Astrocyte of the cerebellum (primary cell): ENCODE measurements around the gene SPTBN5.

ENCODE experiments used
- DNase-seq: peaks from one replicate; pipeline ENCODE4 v3.0.0-alpha.2; 2011; ENCODE audit warnings: low read depth
- H3K4me3 ChIP-seq: 2 replicates; pipeline ENCODE4 v1.5.1; 2011; ENCODE audit warnings: mild to moderate bottlenecking, low read depth, low read length, moderate library complexity
- CTCF ChIP-seq: IDR thresholded peaks from 2 replicates; pipeline ENCODE4 v1.5.1; 2012; ENCODE audit warnings: low read length, low read depth, moderate library complexity, mild to moderate bottlenecking; ENCODE audit errors: missing control alignments
- in situ Hi-C: cut with HindIII; loops from 2 replicates; pipeline ENCODE4 v1.10.0; 2017; ENCODE audit warnings: low sequenced_read_pairs

Gene SPTBN5

GRCh38 chr15:41857316-41857715, 36.5 kb downstream of the SPTBN5 start:
- DNase-seq, result no peak
- H3K4me3 ChIP-seq, result no peak overlapping the region
- in situ Hi-C loops, result no loop called here
- TF ChIP-seq CTCF, result no peak

GRCh38 chr15:41856716-41857115, 37.1 kb downstream of the SPTBN5 start:
- no peak for TF ChIP-seq CTCF
- in situ Hi-C loops, result no loop called here
- no peak for DNase-seq

GRCh38 chr15:41856262-41856661, 37.6 kb downstream of the SPTBN5 start:
- no peak overlapping the region for H3K4me3 ChIP-seq
- TF ChIP-seq CTCF, result no peak
- DNase-seq, result no peak
- in situ Hi-C loops, result no loop called here

More at GRCh38 chr15:41856716-41857115, 37.1 kb downstream of the SPTBN5 start:
- H3K4me3 ChIP-seq, result no peak overlapping the region

- DNase-seq, result no peak
- no peak for TF ChIP-seq CTCF
- in situ Hi-C loops, result no loop called here
- H3K4me3 ChIP-seq, result no peak overlapping the region
These were observed 38.4 kb downstream of the SPTBN5 start for GRCh38 chr15:41855261-41855961.

- H3K4me3 ChIP-seq, result no peak overlapping the region
- DNase-seq, result no peak
- in situ Hi-C loops, result no loop called here
- TF ChIP-seq CTCF, result no peak
These were observed 39.4 kb downstream of the SPTBN5 start for GRCh38 chr15:41854443-41854842.

- no peak for TF ChIP-seq CTCF
- no peak for DNase-seq
- H3K4me3 ChIP-seq, result no peak overlapping the region
- in situ Hi-C loops, result no loop called here
These were observed 40.0 kb downstream of the SPTBN5 start for GRCh38 chr15:41853831-41854230.
